HCEC 1CT (cell line): ENCODE measurements around the gene AKAP11.

Source experiments
- DNase-seq: peaks from one replicate; pipeline ENCODE4 v3.0.0-alpha.2; 2017

Gene AKAP11

GRCh38 chr13:42348576-42348975 is 76.6 kb downstream of the AKAP11 start:
- DNase-seq = no peak

GRCh38 chr13:42350141-42350540 is 78.2 kb downstream of the AKAP11 start:
- DNase-seq = no peak

GRCh38 chr13:42354241-42355091 is 82.5 kb downstream of the AKAP11 start:
- DNase-seq = peak; percentile 32

GRCh38 chr13:42355092-42355485 is 83.1 kb downstream of the AKAP11 start:
- no peak for DNase-seq

DNA sequence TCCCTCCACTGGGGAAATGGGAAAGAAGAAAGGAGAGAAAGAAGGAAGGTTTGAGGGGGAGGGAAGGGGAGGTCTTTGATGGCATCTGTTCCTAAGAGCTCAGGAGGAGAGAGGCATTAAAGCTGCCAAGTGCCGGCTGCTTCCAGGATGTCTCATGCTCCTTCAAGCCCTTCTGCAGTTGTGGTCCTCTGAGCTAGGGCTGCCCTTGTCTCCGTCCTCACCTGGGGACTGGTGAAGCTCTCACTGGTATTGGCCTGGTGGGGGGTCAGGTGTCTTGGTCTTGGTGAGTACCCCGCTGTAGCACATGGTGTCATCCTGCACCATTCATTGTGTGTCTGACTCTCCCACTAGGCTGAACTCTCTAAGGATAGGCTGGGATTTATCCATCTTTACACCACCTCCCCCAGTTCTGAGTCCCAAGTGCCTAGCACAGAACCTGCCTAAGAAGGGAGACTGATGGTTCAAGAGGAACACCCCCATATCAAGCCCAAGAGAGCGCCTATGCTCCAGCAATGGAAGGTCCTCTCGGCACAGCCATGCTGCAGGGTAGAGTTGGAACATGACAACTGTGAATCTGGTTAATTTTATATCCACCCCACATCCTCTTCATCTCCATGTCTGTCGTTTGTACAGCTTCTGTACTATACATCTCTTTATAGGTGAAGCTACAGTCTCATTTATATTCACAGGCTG is 83.7 kb downstream of the AKAP11 start:
- DNase-seq = no peak

- DNase-seq = no peak
Measured at GRCh38 chr13:42356184-42356575, 84.2 kb downstream of the AKAP11 start.

GRCh38 chr13:42360046-42360574 is 88.2 kb downstream of the AKAP11 start:
- no peak for DNase-seq

GRCh38 chr13:42361701-42362100 is 89.7 kb downstream of the AKAP11 start:
- no peak for DNase-seq

DNA sequence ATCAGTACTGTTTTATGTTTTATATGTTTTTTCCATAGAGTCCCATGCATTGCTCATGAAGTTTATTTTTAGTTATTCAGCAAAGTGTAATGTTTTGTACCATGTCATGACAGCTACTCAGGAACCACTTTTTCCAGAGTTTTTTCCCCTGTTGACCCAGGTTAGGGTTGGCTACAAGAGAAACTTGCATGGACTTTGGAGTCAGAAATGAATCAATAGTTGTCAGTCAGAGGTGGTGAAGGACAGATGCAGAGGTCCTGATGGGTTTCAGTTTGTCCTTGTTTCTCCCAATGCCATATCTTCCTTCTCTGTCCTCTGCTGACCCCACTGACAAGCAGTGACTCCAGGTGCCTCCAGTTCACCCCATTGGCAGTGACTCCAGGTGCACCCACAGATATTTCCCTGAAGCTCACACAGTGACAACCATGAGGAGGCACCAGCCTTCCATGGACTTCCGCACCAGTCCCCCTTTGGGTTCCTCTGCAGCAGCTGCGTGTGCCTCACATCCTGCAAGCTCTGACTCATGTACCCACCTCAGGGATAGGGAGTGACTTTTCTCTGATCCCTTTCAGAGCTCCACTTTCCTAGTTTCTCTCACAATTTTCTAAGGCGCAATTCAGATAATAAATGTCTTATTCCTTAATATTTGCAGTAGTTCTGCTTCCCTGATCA is 92.1 kb downstream of the AKAP11 start:
- DNase-seq = peak; percentile 38

DNA sequence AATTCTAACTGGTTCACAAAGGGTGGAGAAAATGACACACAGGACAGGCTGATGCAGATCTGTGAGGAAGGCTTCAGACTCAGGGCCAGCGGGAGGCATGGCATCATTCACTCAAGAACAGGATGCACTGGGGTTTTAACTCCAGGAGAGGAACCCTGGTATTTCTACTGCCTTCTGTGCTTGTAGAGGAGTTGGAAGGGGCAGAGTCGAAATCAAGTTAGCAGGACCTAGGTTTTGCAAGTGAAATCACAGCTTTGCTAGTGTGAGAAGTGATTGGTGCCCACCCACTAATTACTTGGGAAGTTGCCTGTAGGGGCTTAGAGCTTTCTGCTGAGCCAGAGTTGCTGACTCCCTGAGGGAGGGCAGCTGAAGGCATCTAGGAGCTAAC is 92.7 kb downstream of the AKAP11 start:
- DNase-seq = peak; percentile 9

DNA sequence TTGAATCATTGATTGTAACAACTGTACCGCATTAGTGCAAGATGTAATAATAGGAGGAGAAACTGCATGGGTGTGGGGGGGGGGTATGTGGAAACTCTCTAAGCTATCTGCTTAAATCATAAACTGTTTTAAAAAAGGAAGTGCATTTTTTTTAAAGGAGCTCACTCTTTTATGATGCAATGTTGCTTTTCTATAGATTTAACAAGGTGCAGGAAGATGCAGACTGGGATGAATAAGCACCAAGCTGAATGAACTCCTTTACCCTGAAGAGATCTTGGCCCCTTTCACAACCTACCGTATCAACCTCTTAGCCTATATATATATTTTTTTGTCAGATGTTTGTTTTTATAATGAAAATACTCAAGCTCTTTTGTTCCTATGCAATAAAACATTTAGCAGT is 95.9 kb downstream of the AKAP11 start:
- DNase-seq = peak; percentile 11

DNA sequence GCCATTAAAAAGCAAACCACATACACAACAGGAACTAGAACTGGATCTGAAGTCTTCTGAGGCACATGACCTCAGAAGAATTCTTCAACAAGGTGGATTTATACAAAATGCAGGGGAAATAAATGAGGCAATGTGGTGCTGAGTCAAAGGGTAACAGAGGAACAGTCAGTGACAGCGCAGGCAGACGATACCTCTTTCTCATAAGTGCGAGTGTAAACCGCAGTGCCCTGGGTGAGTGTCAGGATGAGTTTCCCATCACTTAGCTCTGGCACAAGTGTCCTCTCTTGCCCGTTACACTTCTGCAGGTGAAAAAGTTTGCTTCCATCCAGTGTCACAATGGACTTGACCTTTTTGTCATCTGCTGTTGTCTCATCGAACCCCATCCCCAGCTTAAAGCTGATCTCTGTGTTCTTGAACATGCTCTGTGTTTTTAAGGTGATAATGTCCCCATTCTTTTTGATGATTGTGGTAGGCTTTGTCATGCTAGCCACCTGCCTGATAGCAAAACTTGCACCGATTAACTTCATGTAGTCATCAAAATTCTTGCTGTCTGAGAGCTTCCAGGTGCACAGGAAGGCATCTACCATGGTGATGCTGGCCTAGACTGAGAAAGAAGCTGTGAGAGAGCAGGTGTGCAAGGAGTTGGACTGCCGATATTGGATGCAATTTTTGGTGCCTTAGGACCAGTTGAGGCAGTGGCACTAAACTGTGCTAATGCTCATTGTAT is 97.3 kb downstream of the AKAP11 start:
- DNase-seq = no peak

GRCh38 chr13:42370229-42370628 is 98.3 kb downstream of the AKAP11 start:
- no peak for DNase-seq
